ENCODE data around the gene BLTP3A. TPM values are rescaled to one million over a fixed set of nuclear protein-coding genes. Genes with fewer than 3 reads are reported as not detected.
"Not testable (repeated sequence)": the region's sequence is repeated elsewhere in the genome, so short reads cannot be mapped to it uniquely, and the experiment has no call there.

The BLTP3A gene
- total RNA-seq, 3 donors from 2014 or later, result 10.5 to 13.5 (median 12.2) TPM

- H3K27ac ChIP-seq, result no peak overlapping the region
- no peak overlapping the region for H3K4me3 ChIP-seq
- intact Hi-C loops (cut with DNase I; ENCODE audit: low total_unique reads), result no loop called here
- TF ChIP-seq POLR2A (IDR thresholded peaks at IDR 0.05), result no peak
- TF ChIP-seq POLR2AphosphoS5 (IDR thresholded peaks at IDR 0.05), result no peak
- TF ChIP-seq, protein P1, sequence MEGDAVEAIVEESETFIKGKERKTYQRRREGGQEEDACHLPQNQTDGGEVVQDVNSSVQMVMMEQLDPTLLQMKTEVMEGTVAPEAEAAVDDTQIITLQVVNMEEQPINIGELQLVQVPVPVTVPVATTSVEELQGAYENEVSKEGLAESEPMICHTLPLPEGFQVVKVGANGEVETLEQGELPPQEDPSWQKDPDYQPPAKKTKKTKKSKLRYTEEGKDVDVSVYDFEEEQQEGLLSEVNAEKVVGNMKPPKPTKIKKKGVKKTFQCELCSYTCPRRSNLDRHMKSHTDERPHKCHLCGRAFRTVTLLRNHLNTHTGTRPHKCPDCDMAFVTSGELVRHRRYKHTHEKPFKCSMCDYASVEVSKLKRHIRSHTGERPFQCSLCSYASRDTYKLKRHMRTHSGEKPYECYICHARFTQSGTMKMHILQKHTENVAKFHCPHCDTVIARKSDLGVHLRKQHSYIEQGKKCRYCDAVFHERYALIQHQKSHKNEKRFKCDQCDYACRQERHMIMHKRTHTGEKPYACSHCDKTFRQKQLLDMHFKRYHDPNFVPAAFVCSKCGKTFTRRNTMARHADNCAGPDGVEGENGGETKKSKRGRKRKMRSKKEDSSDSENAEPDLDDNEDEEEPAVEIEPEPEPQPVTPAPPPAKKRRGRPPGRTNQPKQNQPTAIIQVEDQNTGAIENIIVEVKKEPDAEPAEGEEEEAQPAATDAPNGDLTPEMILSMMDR (IDR thresholded peaks at IDR 0.05), result no peak
- H3K9me3 ChIP-seq, result no peaks in the 10 kb centered on the region
- H3K36me3 ChIP-seq, result peaks cover 4% of the 10 kb centered on the region
- no peaks in the 10 kb centered on the region for H3K4me1 ChIP-seq
- H3K27me3 ChIP-seq, result no peaks in the 10 kb centered on the region
- DNase-seq (ENCODE audit: low spot score in 2 of 2), result no peak
These were observed 23.7 kb upstream of the BLTP3A start for GRCh38 chr6:34768148-34768547.

DNA sequence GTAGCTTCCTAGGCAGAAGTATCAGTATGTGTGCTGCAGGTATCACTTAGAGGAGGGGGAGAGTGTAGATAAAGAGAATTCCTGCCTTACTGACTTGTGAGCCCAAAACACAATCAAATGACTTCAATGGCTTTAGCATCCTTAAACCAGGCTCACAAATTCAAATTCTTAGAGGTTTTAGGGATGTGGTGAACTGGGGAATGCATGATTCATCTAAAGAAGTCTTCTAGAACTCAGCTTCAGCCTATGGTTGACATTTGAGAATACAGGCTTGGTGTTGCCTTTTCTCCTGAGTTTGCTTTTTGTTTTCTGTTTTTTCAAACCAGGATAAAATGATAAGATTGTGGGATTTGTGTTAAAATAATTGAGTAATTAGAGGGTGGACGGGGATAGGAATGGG is 20.2 kb upstream of the BLTP3A start:
- H3K4me1 ChIP-seq, result no peaks in the 10 kb centered on the region
- no peak for TF ChIP-seq POLR2AphosphoS5 (IDR thresholded peaks at IDR 0.05)
- TF ChIP-seq, protein P1 (IDR thresholded peaks at IDR 0.05), result no peak
- no peak for TF ChIP-seq POLR2A (IDR thresholded peaks at IDR 0.05)
- no peaks in the 10 kb centered on the region for H3K36me3 ChIP-seq
- H3K27ac ChIP-seq, result no peak overlapping the region
- no peaks in the 10 kb centered on the region for H3K9me3 ChIP-seq
- no peak for DNase-seq (ENCODE audit: low spot score in 2 of 2)
- intact Hi-C loops (cut with DNase I; ENCODE audit: low total_unique reads), result no loop called here
- H3K27me3 ChIP-seq, result no peaks in the 10 kb centered on the region
- no peak overlapping the region for H3K4me3 ChIP-seq

DNA sequence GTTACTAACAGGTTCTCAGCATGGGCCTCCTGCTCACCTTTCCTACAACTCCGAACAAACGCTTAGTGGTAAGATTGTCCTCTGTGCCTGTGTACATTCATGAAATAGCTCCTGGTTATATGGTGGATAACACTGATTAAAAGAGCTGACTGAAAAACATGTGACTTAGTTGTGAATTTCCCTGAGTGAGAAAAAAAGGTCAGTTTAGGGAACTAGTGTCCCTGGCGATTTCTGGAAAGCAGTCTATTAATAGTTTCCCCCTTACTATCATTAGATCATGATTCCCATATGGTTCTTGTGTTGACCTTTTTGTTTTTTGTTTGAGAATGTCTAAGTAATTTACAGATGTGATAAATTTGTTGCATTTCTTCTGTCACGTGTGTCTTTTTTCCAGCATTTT is 18.9 kb upstream of the BLTP3A start:
- intact Hi-C loops (cut with DNase I; ENCODE audit: low total_unique reads), result no loop called here
- no peak overlapping the region for H3K4me3 ChIP-seq
- no peak for DNase-seq (ENCODE audit: low spot score in 2 of 2)
- TF ChIP-seq POLR2AphosphoS5 (IDR thresholded peaks at IDR 0.05) (no peak), POLR2A (IDR thresholded peaks at IDR 0.05) (no peak)
- TF ChIP-seq, protein P1 (IDR thresholded peaks at IDR 0.05), result no peak
- no peak overlapping the region for H3K27ac ChIP-seq
- H3K27me3 ChIP-seq, result no peaks in the 10 kb centered on the region
- no peaks in the 10 kb centered on the region for H3K9me3 ChIP-seq
- no peaks in the 10 kb centered on the region for H3K36me3 ChIP-seq
- H3K4me1 ChIP-seq, result no peaks in the 10 kb centered on the region

- H3K27ac ChIP-seq, result no peak overlapping the region
- no peaks in the 10 kb centered on the region for H3K27me3 ChIP-seq
- TF ChIP-seq, protein P1 (IDR thresholded peaks at IDR 0.05), result no peak
- TF ChIP-seq POLR2A (IDR thresholded peaks at IDR 0.05) (no peak), POLR2AphosphoS5 (IDR thresholded peaks at IDR 0.05) (no peak)
- H3K4me3 ChIP-seq, result no peak overlapping the region
- DNase-seq (ENCODE audit: low spot score in 2 of 2), result no peak
- H3K9me3 ChIP-seq, result no peaks in the 10 kb centered on the region
- intact Hi-C loops (cut with DNase I; ENCODE audit: low total_unique reads), result no loop called here
- no peaks in the 10 kb centered on the region for H3K4me1 ChIP-seq
- H3K36me3 ChIP-seq, result no peaks in the 10 kb centered on the region
These were observed 18.0 kb upstream of the BLTP3A start for GRCh38 chr6:34773916-34774315.

DNA sequence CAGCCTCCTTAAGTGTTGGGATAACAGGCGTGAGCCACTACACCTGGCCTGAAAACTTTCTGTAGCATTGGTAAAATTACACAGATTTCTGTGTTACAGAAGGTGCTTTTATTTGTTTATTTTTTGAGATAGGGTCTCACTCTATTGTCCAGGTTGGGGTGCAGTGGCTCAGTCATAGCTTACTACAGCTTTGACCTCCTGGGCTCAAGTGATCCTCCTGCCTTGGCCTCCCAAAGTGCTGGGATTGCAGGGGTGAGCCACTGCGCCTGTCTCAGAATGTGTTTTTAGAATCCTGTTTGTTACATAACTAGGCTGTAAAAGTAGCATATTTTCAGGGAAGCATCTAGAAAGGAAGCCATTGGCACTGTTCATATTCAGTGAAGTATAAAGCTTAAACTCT is 16.9 kb upstream of the BLTP3A start:
- no peaks in the 10 kb centered on the region for H3K27me3 ChIP-seq
- H3K9me3 ChIP-seq, result no peaks in the 10 kb centered on the region
- H3K4me1 ChIP-seq, result no peaks in the 10 kb centered on the region
- H3K27ac ChIP-seq, result no peak overlapping the region
- intact Hi-C loops (cut with DNase I; ENCODE audit: low total_unique reads), result no loop called here
- TF ChIP-seq POLR2A (IDR thresholded peaks at IDR 0.05) (no peak), POLR2AphosphoS5 (IDR thresholded peaks at IDR 0.05) (no peak)
- TF ChIP-seq, protein P1 (IDR thresholded peaks at IDR 0.05), result no peak
- DNase-seq (ENCODE audit: low spot score in 2 of 2), result no peak
- H3K36me3 ChIP-seq, result no peaks in the 10 kb centered on the region
- no peak overlapping the region for H3K4me3 ChIP-seq

- not testable (repeated sequence) for H3K27ac ChIP-seq; H3K9me3 ChIP-seq; DNase-seq (ENCODE audit: low spot score in 2 of 2)
These were observed 6.5 kb upstream of the BLTP3A start for GRCh38 chr6:34785375-34785774.

GRCh38 chr6:34787152-34787551 is 4.7 kb upstream of the BLTP3A start:
- H3K27me3 ChIP-seq; H3K36me3 ChIP-seq; H3K4me3 ChIP-seq; H3K27ac ChIP-seq; H3K9me3 ChIP-seq; H3K4me1 ChIP-seq; DNase-seq (ENCODE audit: low spot score in 2 of 2); intact Hi-C loops (cut with DNase I; ENCODE audit: low total_unique reads): not testable (repeated sequence)

More at GRCh38 chr6:34785375-34785774, 6.5 kb upstream of the BLTP3A start:
- H3K4me3 ChIP-seq; H3K36me3 ChIP-seq; H3K4me1 ChIP-seq; H3K27me3 ChIP-seq; intact Hi-C loops (cut with DNase I; ENCODE audit: low total_unique reads): not testable (repeated sequence)

Data from breast epithelium (tissue), 4 donors.